Subcutaneous adipose tissue (tissue), 4 donors: Measurements from ENCODE around the gene UBR2. TPM values are rescaled to one million over a fixed set of nuclear protein-coding genes. Genes with fewer than 3 reads are reported as not detected.

Source experiments
- total RNA-seq, 4 donors: library from RNA; depleted of rRNA; stranded (reverse); fragments of >200 nt; gene quantifications; one replicate each; pipeline ENCODE4 v1.1.0, GENCODE V29; 2016
- TF ChIP-seq, protein P1 (sequence below): fragments of 450-650 bp; IDR thresholded peaks from one replicate; pipeline ENCODE4 v1.5.1; 2016; ENCODE audit warnings: low read depth, mild to moderate bottlenecking, control low read depth, antibody characterized with exemption, moderate library complexity

UBR2 gene
- total RNA-seq, 4 donors from 2014 or later, result 29.9 to 38.8 (median 36.4) TPM

DNA sequence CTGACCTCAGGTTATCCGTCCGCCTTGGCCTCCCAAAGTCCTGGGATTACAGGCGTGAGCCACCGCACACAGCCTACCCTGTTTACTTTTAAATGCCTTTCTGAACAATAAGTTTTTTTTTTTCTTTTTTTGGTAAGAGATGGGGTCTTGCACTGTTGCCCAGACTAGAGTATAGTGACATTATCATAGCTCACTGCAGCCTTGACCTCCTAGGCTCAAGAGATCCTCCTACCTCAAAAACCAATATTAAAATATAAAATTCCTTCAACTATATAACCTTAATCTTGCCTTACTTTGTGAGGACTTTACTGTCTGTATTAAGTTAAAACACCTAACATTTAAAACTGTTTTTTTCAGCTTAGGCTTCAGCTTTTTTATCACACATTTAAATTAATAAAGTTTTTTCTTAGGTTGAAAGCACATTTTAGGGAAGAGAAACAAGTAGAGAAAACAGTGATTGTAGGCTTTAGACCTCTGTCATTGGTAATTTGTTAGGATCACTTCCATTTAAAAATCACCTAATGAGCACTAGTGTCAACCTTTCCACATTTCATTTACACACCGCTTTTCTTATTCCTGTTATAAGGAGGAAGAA lies 2.9 kb downstream of the UBR2 start:
- TF ChIP-seq, protein P1, sequence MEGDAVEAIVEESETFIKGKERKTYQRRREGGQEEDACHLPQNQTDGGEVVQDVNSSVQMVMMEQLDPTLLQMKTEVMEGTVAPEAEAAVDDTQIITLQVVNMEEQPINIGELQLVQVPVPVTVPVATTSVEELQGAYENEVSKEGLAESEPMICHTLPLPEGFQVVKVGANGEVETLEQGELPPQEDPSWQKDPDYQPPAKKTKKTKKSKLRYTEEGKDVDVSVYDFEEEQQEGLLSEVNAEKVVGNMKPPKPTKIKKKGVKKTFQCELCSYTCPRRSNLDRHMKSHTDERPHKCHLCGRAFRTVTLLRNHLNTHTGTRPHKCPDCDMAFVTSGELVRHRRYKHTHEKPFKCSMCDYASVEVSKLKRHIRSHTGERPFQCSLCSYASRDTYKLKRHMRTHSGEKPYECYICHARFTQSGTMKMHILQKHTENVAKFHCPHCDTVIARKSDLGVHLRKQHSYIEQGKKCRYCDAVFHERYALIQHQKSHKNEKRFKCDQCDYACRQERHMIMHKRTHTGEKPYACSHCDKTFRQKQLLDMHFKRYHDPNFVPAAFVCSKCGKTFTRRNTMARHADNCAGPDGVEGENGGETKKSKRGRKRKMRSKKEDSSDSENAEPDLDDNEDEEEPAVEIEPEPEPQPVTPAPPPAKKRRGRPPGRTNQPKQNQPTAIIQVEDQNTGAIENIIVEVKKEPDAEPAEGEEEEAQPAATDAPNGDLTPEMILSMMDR, result no peak

DNA sequence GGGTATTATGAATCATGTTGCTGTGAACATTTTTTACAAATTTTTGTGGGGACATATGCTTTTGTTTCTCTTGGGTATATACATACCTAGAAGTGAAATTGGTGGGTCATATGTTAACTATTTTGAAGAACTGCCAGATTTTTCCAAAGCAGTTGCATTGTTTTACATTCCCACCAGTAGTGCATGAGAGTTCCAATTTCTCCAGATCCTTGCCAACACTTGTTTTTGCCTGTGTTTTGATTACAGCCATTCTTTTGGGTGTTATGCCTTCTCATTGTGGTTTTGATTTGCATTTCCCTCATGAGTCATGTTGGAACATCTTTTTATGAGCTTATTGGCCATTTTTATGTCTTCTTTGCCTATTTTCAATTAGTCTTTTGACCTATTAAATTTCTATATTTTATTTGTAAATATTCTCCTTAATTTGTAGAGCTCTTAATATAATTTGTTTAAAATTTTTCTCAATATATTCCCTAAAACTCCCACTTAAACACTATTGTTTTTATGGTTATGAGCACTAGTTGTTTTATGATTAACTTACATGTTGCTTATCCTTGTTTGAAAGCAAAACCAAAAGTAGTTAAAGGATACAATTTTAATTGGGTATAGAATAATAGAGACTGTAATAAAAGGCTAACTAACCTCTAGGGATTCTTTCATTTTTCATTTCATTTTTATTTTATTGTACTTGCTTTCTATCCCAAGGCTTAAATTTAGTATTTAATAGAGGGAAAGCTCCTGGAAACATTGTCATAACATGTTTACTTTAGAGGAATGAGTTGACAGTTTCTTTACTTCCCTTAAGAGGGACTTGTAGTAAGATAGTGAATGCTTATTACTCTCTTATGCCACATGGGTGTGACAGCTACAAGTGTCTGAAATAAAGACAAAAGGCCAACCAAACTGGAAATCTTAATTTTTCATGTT lies 5.5 kb downstream of the UBR2 start:
- TF ChIP-seq, protein P1, result no peak

DNA sequence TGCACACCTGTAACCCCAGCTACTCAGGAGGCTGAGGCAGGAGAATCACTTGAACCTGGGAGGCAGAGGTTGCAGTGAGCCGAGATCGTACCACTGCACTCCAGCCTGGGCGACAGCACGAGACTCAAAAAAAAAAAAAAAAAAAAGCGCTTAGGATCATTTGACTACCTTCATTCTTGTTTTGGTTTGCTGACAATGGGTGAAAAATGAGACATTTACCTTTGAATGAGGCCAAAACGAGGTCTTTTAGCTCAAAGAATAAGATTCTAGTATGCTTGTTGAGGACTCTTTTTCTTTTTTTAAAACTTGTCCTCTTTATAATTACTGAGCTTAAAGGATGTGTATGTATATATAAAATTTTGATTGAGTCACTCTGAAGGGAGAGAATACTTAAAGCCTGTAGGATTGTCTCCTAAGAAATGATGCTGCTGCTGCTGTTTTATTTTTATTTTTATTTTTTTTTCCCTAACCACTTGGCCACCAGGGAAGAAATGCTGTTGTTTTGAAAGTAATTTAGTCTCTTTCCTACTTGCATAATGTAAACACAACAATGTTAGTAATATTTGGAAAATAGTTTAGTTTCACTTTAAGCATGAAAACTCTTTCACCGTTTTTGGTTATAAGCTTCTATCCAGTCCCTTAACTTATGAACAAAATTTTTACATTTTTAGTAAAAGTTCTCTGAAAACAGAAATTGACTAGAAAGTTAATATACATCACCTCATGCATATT lies 7.9 kb downstream of the UBR2 start:
- TF ChIP-seq, protein P1, result no peak

DNA sequence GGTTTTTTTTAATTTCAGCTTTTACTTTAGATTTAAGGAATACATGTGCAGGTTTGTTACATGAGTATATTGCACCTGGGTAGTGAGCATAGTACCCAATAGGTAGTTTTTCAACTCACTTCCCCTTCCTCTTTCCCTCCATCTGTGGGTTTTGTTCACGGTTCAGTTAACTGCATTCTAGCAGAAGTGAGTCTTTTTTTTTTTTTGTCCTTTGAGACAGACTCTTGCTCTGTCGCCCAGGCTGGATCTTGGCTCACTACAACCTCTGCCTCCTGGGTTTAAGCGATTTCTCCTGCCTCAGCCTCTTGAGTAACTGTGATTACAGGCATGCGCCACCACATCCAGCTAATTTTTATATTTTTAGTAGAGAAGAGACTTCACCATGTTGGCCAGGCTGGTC lies 8.7 kb downstream of the UBR2 start:
- TF ChIP-seq, protein P1, result no peak

DNA sequence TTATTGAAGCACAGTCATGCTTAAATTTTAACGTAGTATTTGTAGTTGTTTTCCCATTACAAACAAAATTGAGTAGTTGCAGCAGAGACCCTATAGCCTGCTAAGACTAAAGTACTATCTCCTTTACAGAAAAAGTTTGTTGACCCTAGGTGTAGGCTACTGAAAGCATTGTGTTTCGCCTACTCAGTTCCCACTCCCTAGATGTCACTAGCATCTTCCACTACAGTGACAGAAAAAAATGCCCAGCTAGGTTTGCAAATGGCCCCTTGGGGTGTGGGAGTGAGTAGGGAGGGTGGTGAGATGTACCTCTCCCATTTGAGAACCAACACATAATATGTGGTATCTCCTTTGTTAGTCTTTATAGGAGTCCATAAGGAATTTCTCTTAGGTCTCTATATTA lies 34.5 kb downstream of the UBR2 start:
- TF ChIP-seq, protein P1, result no peak

DNA sequence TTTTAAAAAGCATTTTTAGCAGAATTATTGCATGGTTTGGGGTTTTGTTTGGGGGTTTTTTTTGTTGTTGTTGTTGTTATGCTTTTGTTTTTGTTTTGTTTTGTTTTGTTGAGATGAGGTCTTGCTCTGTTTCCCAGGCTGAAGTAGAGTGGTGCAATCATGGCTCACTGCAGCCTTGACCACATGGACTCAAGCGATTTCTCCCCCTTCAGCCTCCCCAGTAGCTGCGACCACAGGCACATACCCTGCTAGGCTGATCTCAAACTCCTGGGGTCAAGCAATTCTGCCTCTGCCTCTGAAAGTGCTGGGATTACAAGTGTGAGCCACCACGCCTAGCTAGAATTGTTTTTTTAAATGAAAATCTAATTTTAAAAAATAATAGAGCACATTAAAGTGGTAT lies 35.7 kb downstream of the UBR2 start:
- TF ChIP-seq, protein P1, result no peak

DNA sequence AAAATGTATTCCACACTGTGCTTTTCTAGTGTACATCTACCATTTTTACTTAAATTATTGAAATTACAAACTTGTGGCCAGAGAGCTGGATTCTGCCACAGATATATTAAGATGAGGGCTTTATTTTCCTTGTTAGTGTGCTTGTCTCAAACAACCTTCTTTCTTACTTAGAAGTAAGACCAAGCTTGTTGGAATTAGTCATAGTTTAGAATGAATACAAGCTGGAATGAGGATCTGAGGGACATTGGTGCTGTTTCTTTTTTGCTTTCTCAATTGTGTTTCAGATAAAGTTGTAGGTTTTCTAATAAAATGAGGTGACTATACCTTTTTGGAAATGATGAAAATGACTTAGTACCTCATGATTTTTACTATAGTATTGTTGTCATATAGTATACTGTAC lies 40.3 kb downstream of the UBR2 start:
- TF ChIP-seq, protein P1, result no peak
